Upper lobe of right lung (tissue), 1 donor: ENCODE measurements around the gene TRA2A. TPM values are rescaled to one million over a fixed set of nuclear protein-coding genes. Genes with fewer than 3 reads are reported as not detected.

ENCODE experiments used
- ATAC-seq: fragments of 200-7000 bp; cut with Tn5 transposase; one replicate; pipeline ENCODE4 v1.9.1; 2020; ENCODE audit warnings: mild to moderate bottlenecking, moderate library complexity
- DNase-seq: peaks from one replicate; pipeline ENCODE4 v3.0.0-alpha.2; 2020
- H3K27ac ChIP-seq: fragments of 200-600 bp; one replicate; pipeline ENCODE4 v1.8.0; 2022
- H3K27me3 ChIP-seq: fragments of 200-600 bp; one replicate; pipeline ENCODE4 v1.8.0; 2022; ENCODE audit warnings: mild to moderate bottlenecking
- H3K36me3 ChIP-seq: fragments of 200-600 bp; one replicate; pipeline ENCODE4 v1.8.0; 2022
- H3K4me1 ChIP-seq: fragments of 200-600 bp; one replicate; pipeline ENCODE4 v1.8.0; 2022
- H3K4me3 ChIP-seq: fragments of 200-600 bp; one replicate; pipeline ENCODE4 v1.8.0; 2022; ENCODE audit warnings: mild to moderate bottlenecking
- H3K9me3 ChIP-seq: fragments of 200-600 bp; one replicate; pipeline ENCODE4 v1.8.0; 2022
- intact Hi-C: fragments of 100-400 bp; cut with DNase I; formaldehyde crosslinking; loops from one replicate; pipeline ENCODE4 v1.11.0; 2022
- total RNA-seq: library from RNA; stranded (reverse); fragmentation: NEBNext Ultra II Directional; extraction: Animal tissue kit (Norgen Biotek cat#: 25700); gene quantifications from one replicate; pipeline ENCODE4 v1.2.1, GENCODE V29; 2021
- TF ChIP-seq, protein P1 (sequence below): fragments of 200-600 bp; IDR thresholded peaks from one replicate; pipeline ENCODE4 v1.8.0; 2022; ENCODE audit warnings: antibody characterized with exemption
- donor health status: DM: no; HTN: yes; CAD: no; lungs with severe emphysema.

Gene TRA2A
- total RNA-seq, 1 donor from 2014 or later, result 71.6 TPM

DNA sequence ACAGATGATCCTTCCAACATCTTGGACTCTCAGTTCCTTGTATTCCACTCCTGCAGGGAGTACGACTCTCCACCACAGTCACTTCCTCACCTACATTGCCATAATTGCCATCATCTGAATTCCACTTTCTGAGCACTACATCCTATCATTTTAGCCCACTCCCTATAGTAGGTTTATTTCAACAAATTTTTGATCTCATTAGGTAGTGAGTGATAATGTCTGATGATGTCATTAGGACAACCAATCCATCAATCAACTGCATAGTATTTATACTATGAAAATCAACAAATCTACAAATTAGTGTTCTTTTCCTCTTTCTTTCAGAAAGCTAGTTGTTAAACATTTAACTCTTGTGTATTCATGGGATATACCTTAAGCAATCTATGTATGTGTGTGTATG lies 13.7 kb upstream of the TRA2A start:
- Histone ChIP-seq H3K4me1 (peaks cover 3% of the 10 kb centered on the region), H3K27ac (no peak overlapping the region), H3K27me3 (no peaks in the 10 kb centered on the region), H3K9me3 (no peaks in the 10 kb centered on the region), H3K4me3 (no peak overlapping the region), H3K36me3 (no peaks in the 10 kb centered on the region)
- ATAC-seq, result no peak
- intact Hi-C loops, result no loop called here
- DNase-seq, result no peak
- TF ChIP-seq, protein P1, sequence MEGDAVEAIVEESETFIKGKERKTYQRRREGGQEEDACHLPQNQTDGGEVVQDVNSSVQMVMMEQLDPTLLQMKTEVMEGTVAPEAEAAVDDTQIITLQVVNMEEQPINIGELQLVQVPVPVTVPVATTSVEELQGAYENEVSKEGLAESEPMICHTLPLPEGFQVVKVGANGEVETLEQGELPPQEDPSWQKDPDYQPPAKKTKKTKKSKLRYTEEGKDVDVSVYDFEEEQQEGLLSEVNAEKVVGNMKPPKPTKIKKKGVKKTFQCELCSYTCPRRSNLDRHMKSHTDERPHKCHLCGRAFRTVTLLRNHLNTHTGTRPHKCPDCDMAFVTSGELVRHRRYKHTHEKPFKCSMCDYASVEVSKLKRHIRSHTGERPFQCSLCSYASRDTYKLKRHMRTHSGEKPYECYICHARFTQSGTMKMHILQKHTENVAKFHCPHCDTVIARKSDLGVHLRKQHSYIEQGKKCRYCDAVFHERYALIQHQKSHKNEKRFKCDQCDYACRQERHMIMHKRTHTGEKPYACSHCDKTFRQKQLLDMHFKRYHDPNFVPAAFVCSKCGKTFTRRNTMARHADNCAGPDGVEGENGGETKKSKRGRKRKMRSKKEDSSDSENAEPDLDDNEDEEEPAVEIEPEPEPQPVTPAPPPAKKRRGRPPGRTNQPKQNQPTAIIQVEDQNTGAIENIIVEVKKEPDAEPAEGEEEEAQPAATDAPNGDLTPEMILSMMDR, result no peak

- no peaks in the 10 kb centered on the region for H3K36me3 ChIP-seq
- peak; percentile 45 for ATAC-seq
- TF ChIP-seq, protein P1, result no peak
Measured at GRCh38 chr7:23544913-23545354, 13.2 kb upstream of the TRA2A start.

GRCh38 chr7:23542752-23543151 lies 11.0 kb upstream of the TRA2A start:
- intact Hi-C loops, result no loop called here
- TF ChIP-seq, protein P1, result no peak
- Histone ChIP-seq H3K36me3 (no peaks in the 10 kb centered on the region), H3K4me1 (peaks cover 3% of the 10 kb centered on the region), H3K4me3 (no peak overlapping the region), H3K27ac (no peak overlapping the region), H3K9me3 (no peaks in the 10 kb centered on the region), H3K27me3 (no peaks in the 10 kb centered on the region)
- DNase-seq (no peak), ATAC-seq (no peak)

More at GRCh38 chr7:23544913-23545354, 13.2 kb upstream of the TRA2A start:
- Histone ChIP-seq H3K27me3 (no peaks in the 10 kb centered on the region), H3K4me3 (no peak overlapping the region), H3K9me3 (no peaks in the 10 kb centered on the region), H3K4me1 (peaks cover 3% of the 10 kb centered on the region), H3K27ac (no peak overlapping the region)
- intact Hi-C loops, result no loop called here
- no peak for DNase-seq

DNA sequence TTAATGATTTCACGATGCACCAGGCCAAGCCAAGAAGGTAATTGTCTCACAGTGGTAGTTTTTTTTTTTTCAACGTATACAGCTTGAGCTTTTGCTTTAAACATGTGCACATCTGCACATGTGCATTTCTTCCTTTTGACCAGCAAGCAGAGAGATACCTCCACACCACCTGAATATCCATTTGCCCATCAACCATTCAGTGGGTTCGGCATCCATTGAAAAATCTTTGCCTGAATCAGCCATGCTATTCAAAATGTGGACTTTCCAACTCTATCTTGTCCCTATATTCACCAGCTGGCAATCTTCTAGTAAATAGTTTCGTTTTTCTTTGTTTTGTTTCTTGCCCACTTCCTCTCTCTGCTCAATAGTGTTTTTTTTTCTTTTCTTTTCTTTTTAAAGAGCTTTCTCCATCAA lies 7.7 kb upstream of the TRA2A start:
- intact Hi-C loops, result no loop called here
- TF ChIP-seq, protein P1, result no peak
- H3K4me3 ChIP-seq, result no peak overlapping the region
- ATAC-seq (no peak), DNase-seq (no peak)
- H3K27me3 ChIP-seq, result no peaks in the 10 kb centered on the region
- no peaks in the 10 kb centered on the region for H3K36me3 ChIP-seq
- H3K9me3 ChIP-seq, result no peaks in the 10 kb centered on the region
- no peaks in the 10 kb centered on the region for H3K4me1 ChIP-seq
- H3K27ac ChIP-seq, result no peak overlapping the region

DNA sequence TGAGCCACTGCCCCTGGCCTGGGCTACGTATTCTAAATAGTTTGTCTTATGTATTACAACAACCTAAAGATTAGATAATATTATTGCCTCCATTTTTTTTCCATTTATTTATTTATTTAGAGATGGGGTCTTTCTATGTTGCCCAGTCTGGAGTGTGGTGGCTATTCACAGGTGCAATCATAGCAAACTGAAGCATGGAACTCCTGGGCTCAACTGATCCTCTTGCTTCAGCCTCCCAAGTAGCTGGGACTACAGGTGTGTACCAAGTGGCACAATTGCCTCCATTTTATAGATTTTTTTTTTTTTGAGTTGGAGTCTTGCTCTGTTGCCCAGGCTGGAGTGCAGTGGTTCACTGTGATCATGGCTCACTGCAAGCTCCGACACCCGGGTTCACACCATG lies 6.5 kb upstream of the TRA2A start:
- no peak overlapping the region for H3K27ac ChIP-seq
- no peak for ATAC-seq
- intact Hi-C loops, result no loop called here
- H3K4me3 ChIP-seq, result no peak overlapping the region
- no peaks in the 10 kb centered on the region for H3K36me3 ChIP-seq
- no peaks in the 10 kb centered on the region for H3K9me3 ChIP-seq
- TF ChIP-seq, protein P1, result no peak
- H3K4me1 ChIP-seq, result no peaks in the 10 kb centered on the region
- no peaks in the 10 kb centered on the region for H3K27me3 ChIP-seq
- no peak for DNase-seq

GRCh38 chr7:23533238-23533604 lies 1.4 kb upstream of the TRA2A start:
- TF ChIP-seq, protein P1, result no peak
- intact Hi-C loops, result no loop called here
- ATAC-seq, result no peak
- peaks cover 20% of the 10 kb centered on the region for H3K4me1 ChIP-seq
- no peak overlapping the region for H3K4me3 ChIP-seq
- H3K36me3 ChIP-seq, result no peaks in the 10 kb centered on the region
- H3K27me3 ChIP-seq, result no peaks in the 10 kb centered on the region
- no peak overlapping the region for H3K27ac ChIP-seq
- no peak for DNase-seq
- no peaks in the 10 kb centered on the region for H3K9me3 ChIP-seq
